ENCODE data around the gene CYP46A1.

Gene CYP46A1

GRCh38 chr14:99745307-99745951 lies 61.3 kb downstream of the CYP46A1 start:
- Histone ChIP-seq H3K27ac (no peak overlapping the region), H2AFZ (ENCODE audit: low read depth) (no peak overlapping the region)

DNA sequence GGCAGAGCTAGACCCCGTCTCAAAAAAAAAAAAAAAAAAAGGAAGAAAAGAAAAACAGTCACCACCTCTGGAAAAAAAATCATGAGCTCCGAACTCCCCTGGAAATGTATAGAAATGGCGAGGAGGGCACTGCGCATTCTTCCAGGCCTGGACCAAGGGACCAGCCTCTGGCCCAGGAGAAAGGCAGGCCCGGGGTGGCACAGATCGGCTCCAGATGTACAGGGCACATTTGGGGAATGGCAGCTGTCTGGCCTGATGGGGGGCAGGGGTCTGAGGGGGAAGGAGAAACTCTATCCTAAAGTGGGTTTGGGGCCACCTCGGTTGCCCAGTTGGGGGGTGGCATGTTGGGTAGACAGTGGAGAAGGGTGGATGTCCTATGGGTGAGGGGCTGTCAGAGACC lies 63.1 kb downstream of the CYP46A1 start:
- Histone ChIP-seq H3K79me2 (ENCODE audit: insufficient read depth, low read depth) (no peaks in the 10 kb centered on the region), H3K9ac (no peak overlapping the region), H3K4me1 (ENCODE audit: low read depth, poor library complexity, severe bottlenecking) (no peaks in the 10 kb centered on the region), H4K20me1 (ENCODE audit: insufficient read depth) (no peaks in the 10 kb centered on the region), H3K27ac (no peak overlapping the region), H3K4me3 (IDR thresholded peaks at IDR 0.05; ENCODE audit: insufficient read depth, low read depth, low read length) (no peak overlapping the region), H3K36me3 (ENCODE audit: insufficient read depth) (no peaks in the 10 kb centered on the region), H3K27me3 (ENCODE audit: insufficient read depth, low read depth) (peaks cover 3% of the 10 kb centered on the region; the same call in 1 of the 2 replicates), H2AFZ (ENCODE audit: low read depth) (no peak overlapping the region), H3K4me2 (no peak overlapping the region)
- TF ChIP-seq CTCF (conservative IDR thresholded peaks at IDR 0.05; ENCODE audit: low read depth, low read length) = no peak

More at GRCh38 chr14:99745307-99745951, 61.3 kb downstream of the CYP46A1 start:
- Histone ChIP-seq H3K4me3 (IDR thresholded peaks at IDR 0.05; ENCODE audit: insufficient read depth, low read depth, low read length) (no peak overlapping the region), H3K27me3 (ENCODE audit: insufficient read depth, low read depth) (no peaks in the 10 kb centered on the region), H3K36me3 (ENCODE audit: insufficient read depth) (no peaks in the 10 kb centered on the region), H3K4me2 (no peak overlapping the region), H3K4me1 (ENCODE audit: low read depth, poor library complexity, severe bottlenecking) (no peaks in the 10 kb centered on the region), H3K79me2 (ENCODE audit: insufficient read depth, low read depth) (no peaks in the 10 kb centered on the region), H3K9ac (no peak overlapping the region), H4K20me1 (ENCODE audit: insufficient read depth) (no peaks in the 10 kb centered on the region)
- TF ChIP-seq CTCF (conservative IDR thresholded peaks at IDR 0.05; ENCODE audit: low read depth, low read length) = no peak

DNA sequence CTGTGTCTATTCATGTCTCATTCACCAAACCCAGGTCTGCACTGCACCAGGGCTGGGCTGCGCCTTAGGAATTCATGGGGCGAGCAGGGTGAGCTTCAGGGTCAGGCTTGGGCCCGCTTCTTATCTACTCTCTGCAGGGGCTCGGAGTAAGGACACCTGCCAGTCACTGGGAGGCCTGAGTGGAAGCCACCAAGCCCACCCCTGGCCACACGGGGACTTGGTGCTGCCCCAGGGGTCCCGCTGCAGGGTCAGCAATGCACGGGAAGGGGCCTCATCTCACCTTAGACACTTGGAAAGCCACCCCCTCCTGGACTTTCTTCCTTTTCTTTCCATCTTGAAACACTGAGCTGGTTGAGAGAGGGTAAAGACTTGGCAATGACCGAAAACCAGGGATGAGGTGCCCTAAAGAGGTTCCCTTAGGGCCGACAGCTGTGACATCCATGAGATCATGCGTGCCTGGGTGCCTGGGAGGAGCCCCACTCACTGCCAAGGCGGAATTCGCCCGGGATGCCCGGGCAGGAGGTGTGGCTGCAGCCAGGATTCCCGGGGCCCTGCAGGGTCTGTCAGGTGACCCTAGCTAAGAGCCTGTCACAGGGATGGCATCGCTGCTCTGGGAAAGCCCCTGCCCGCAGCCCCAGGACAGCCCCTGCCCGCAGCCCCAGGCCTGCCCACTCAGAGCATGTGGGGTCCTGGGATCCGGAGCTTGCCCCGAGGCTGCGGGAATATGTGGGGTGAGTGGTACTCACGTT lies 63.7 kb downstream of the CYP46A1 start:
- no peak overlapping the region for H2AFZ ChIP-seq (ENCODE audit: low read depth)
- no peak overlapping the region for H3K27ac ChIP-seq

DNA sequence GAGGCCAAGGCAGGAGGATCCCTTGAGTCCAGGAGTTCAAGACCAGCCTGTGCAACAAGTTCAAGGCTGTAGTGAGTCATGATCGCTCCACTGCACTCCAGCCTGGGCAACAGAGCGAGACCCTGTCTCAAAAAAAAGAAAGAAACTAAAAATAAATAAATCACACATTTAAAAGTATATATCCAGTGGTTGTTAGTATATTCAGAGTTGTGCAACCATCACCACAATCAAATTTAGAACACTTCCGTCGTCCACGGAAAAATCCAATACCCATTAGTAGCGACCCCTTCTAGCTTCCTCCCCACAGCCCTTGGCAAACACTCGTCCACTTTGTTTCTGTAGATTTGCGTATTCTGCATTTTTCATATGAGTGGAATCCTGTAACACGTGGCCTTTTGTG lies 64.4 kb downstream of the CYP46A1 start:
- Histone ChIP-seq H3K79me2 (ENCODE audit: insufficient read depth, low read depth) (no peaks in the 10 kb centered on the region), H2AFZ (ENCODE audit: low read depth) (no peak overlapping the region), H3K4me3 (IDR thresholded peaks at IDR 0.05; ENCODE audit: insufficient read depth, low read depth, low read length) (no peak overlapping the region), H3K4me2 (no peak overlapping the region), H3K4me1 (ENCODE audit: low read depth, poor library complexity, severe bottlenecking) (no peaks in the 10 kb centered on the region), H4K20me1 (ENCODE audit: insufficient read depth) (no peaks in the 10 kb centered on the region), H3K36me3 (ENCODE audit: insufficient read depth) (no peaks in the 10 kb centered on the region), H3K27ac (no peak overlapping the region), H3K27me3 (ENCODE audit: insufficient read depth, low read depth) (peaks cover 3% of the 10 kb centered on the region; the same call in 1 of the 2 replicates), H3K9ac (no peak overlapping the region)
- TF ChIP-seq CTCF (conservative IDR thresholded peaks at IDR 0.05; ENCODE audit: low read depth, low read length) = no peak

More for the DNA sequence above, 63.7 kb downstream of the CYP46A1 start:
- no peak for TF ChIP-seq CTCF (conservative IDR thresholded peaks at IDR 0.05; ENCODE audit: low read depth, low read length)
- Histone ChIP-seq H4K20me1 (ENCODE audit: insufficient read depth) (no peaks in the 10 kb centered on the region), H3K9ac (no peak overlapping the region), H3K36me3 (ENCODE audit: insufficient read depth) (no peaks in the 10 kb centered on the region), H3K4me1 (ENCODE audit: low read depth, poor library complexity, severe bottlenecking) (no peaks in the 10 kb centered on the region), H3K4me2 (no peak overlapping the region), H3K27me3 (ENCODE audit: insufficient read depth, low read depth) (peaks cover 3% of the 10 kb centered on the region; the same call in 1 of the 2 replicates), H3K4me3 (IDR thresholded peaks at IDR 0.05; ENCODE audit: insufficient read depth, low read depth, low read length) (no peak overlapping the region), H3K79me2 (ENCODE audit: insufficient read depth, low read depth) (no peaks in the 10 kb centered on the region)

Measured in KMS-11 (cell line).